HepG2 (cell line): ENCODE data around the gene TCFL5. TPM values are rescaled to one million over a fixed set of nuclear protein-coding genes. Genes with fewer than 3 reads are reported as not detected.
A peak's percentile ranks its signal among the peaks of the same experiment; 100 is the strongest.

ENCODE experiments used
- KDM4B ChIP-seq: sonication (generic); formaldehyde crosslinking; IDR thresholded peaks from 2 replicates; pipeline ENCODE4 v1.4.0; 2020; ENCODE audit warnings: missing genetic modification reagents
- MXD4 ChIP-seq: IDR thresholded peaks from 2 replicates; pipeline ENCODE4 v1.6.1; 2016; ENCODE audit warnings: mild to moderate bottlenecking, missing biosample characterization, missing genetic modification reagents
- MYC ChIP-seq: sonication (generic); formaldehyde crosslinking; IDR thresholded peaks from 2 replicates; pipeline ENCODE4 v1.9.0; 2021; ENCODE audit warnings: missing genetic modification reagents, borderline replicate concordance
- PAF1 ChIP-seq: IDR thresholded peaks from 2 replicates; pipeline ENCODE4 v1.6.1; 2016; ENCODE audit warnings: missing genetic modification reagents, missing compliant biosample characterization
- PATZ1 ChIP-seq: sonication (generic); formaldehyde crosslinking; IDR thresholded peaks from 2 replicates; pipeline ENCODE4 v1.4.0; 2020; ENCODE audit warnings: missing genetic modification reagents
- PHF5A ChIP-seq: IDR thresholded peaks from one replicate; pipeline ENCODE4 v1.6.1; 2018; ENCODE audit warnings: low read depth, missing genetic modification reagents; ENCODE audit not compliant: unreplicated experiment
- RAD21 ChIP-seq: fragments of 450-650 bp; formaldehyde crosslinking; IDR thresholded peaks from 2 replicates; pipeline ENCODE4 v1.5.0; 2020; ENCODE audit warnings: mild to moderate bottlenecking
- RFX1 ChIP-seq: fragments of 450-650 bp; IDR thresholded peaks from 2 replicates; pipeline ENCODE4 v1.6.1; 2017
- SAFB2 ChIP-seq: sonication (generic); formaldehyde crosslinking; IDR thresholded peaks from 2 replicates; pipeline ENCODE4 v1.5.1; 2020; ENCODE audit warnings: missing genetic modification reagents, low read depth, mild to moderate bottlenecking, borderline replicate concordance
- SATB2 ChIP-seq: sonication (generic); formaldehyde crosslinking; IDR thresholded peaks from 2 replicates; pipeline ENCODE4 v1.5.0; 2020; ENCODE audit warnings: missing genetic modification reagents
- U2AF2 ChIP-seq: fragments of 200-400 bp; formaldehyde crosslinking; IDR thresholded peaks from 2 replicates; pipeline ENCODE4 v1.6.1; 2017; ENCODE audit warnings: low read depth, mild to moderate bottlenecking, low read length
- ZNF574 ChIP-seq: sonication (generic); formaldehyde crosslinking; IDR thresholded peaks from 2 replicates; pipeline ENCODE4 v1.4.0; 2020; ENCODE audit warnings: missing genetic modification reagents
- ZNF607 ChIP-seq: sonication (generic); formaldehyde crosslinking; IDR thresholded peaks from 2 replicates; pipeline ENCODE4 v1.5.1; 2020; ENCODE audit warnings: missing genetic modification reagents, mild to moderate bottlenecking, borderline replicate concordance
- ZNF703 ChIP-seq: sonication (generic); formaldehyde crosslinking; IDR thresholded peaks from 2 replicates; pipeline ENCODE4 v1.5.1; 2020; ENCODE audit warnings: missing genetic modification reagents, mild to moderate bottlenecking, moderate library complexity, borderline replicate concordance
- ZNF816 ChIP-seq: sonication (generic); formaldehyde crosslinking; IDR thresholded peaks from 2 replicates; pipeline ENCODE4 v1.8.0; 2022; ENCODE audit warnings: missing genetic modification reagents, mild to moderate bottlenecking, borderline replicate concordance
- ZSCAN5A ChIP-seq: sonication (generic); formaldehyde crosslinking; IDR thresholded peaks from 2 replicates; pipeline ENCODE4 v1.8.0; 2022; ENCODE audit warnings: mild to moderate bottlenecking, missing genetic modification reagents, borderline replicate concordance
- polyA plus RNA-seq, 8 experiments: library from polyadenylated mRNA; depleted of rRNA in 3 of 8; stranded (reverse) in 7 of 8; unstranded in 1 of 8; fragments of >200 nt; fragmentation: Illumina TruSeq in 4 of 8; extraction: Trizol in 4 of 8; gene quantifications; 2 replicates each; pipeline versions ENCODE4 v1.2.1 to v1.2.3, GENCODE V29; 2011 to 2016; ENCODE audit warnings: low read depth in 4 of 8, missing spikeins in 1 of 8, mixed read lengths in 1 of 8; ENCODE audit not compliant: insufficient read depth in 1 of 8
- total RNA-seq, 5 experiments: library from RNA; depleted of rRNA; stranded (reverse); fragments of >200 nt; fragmentation: Illumina TruSeq; extraction: Trizol; gene quantifications; 2 replicates each; pipeline ENCODE4 v1.2.3, GENCODE V29; 2016; ENCODE audit warnings: low read depth in 1 of 5
- TF ChIP-seq, protein P1 (sequence below): sonication (generic); formaldehyde crosslinking; IDR thresholded peaks from 2 replicates; pipeline ENCODE4 v1.5.0; 2020; ENCODE audit warnings: missing genetic modification reagents

Gene TCFL5
- total and polyA plus RNA-seq, 2 of the 13 experiments (the other 11 are each of a cell fraction or from before 2014, with no cell fraction given) = 14.8 to 20.0 TPM

DNA sequence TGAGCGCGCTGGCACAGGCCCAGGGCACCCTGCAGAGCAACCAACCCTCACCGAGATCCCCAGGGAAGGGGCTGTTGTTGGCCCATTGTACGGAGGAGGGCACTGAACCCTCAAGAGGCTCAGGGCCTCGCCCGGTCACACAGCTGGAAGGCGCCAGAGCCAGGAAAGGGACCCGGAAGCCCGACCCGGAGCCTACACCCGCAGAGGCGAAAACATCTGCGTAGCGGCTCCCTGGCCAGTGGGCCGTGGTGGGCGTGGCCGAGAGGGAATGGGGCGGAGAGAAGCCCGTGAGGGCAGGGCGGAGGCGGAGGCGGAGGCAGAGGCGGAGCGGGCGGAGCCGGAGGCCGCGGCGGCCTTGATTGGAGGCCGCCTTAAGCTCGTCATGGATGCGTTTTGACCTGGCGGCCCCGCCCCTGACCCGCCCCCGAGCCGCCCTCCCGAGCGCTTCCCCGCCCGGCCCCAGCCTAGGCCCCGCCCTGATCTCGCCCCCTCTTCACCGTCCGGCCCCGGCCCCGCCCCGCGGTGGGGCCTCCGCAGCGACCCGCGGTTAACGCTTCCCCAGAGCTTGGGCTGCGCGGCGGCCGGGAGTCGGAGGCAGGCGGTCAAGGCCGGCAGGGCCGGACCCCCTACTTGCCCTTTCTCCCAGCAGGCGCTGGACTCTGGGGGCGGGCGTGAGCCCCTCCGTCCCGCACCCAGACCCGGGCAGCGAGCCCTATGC lies 67.5 kb downstream of the TCFL5 start (continued):
- 0 out of 2 replicates have a peak, but pooled peaks have one; percentile 35 for TF ChIP-seq ZSCAN5A
- TF ChIP-seq MYC (CRISPR knock-in tag) = peak; percentile 60; the same call in 1 of the 2 replicates
- no peak for TF ChIP-seq RFX1
- 0 out of 2 replicates have a peak, but pooled peaks have one; percentile 67 for TF ChIP-seq KDM4B (CRISPR knock-in tag)
- peak; percentile 58; the same call in 1 of the 2 replicates for TF ChIP-seq MXD4 (CRISPR knock-in tag)
- TF ChIP-seq RAD21 (CRISPR knock-in tag) = peak; percentile 69; the same call in 1 of the 2 replicates
- TF ChIP-seq ZNF607 (CRISPR knock-in tag) = peak; percentile 80
- TF ChIP-seq ZNF574 (CRISPR knock-in tag) = peak; percentile 18
- TF ChIP-seq SATB2 (CRISPR knock-in tag) = no peak
- TF ChIP-seq ZNF703 (CRISPR knock-in tag) = no peak
- TF ChIP-seq PAF1 (CRISPR knock-in tag) = no peak
- TF ChIP-seq PATZ1 (CRISPR knock-in tag) = peak; percentile 85
- TF ChIP-seq, protein P1, sequence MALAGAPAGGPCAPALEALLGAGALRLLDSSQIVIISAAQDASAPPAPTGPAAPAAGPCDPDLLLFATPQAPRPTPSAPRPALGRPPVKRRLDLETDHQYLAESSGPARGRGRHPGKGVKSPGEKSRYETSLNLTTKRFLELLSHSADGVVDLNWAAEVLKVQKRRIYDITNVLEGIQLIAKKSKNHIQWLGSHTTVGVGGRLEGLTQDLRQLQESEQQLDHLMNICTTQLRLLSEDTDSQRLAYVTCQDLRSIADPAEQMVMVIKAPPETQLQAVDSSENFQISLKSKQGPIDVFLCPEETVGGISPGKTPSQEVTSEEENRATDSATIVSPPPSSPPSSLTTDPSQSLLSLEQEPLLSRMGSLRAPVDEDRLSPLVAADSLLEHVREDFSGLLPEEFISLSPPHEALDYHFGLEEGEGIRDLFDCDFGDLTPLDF (CRISPR knock-in tag) = peak; percentile 62; the same call in 1 of the 2 replicates
- peak; percentile 96 for TF ChIP-seq ZNF816 (CRISPR knock-in tag)
- peak; percentile 48; the same call in 1 of the 2 replicates for TF ChIP-seq SAFB2
- TF ChIP-seq U2AF2 = no peak
- TF ChIP-seq PHF5A (CRISPR knock-in tag) = no peak
